GM21515 (cell line): Measurements from ENCODE around the gene EDEM2.
A peak's percentile ranks its signal among the peaks of the same experiment; 100 is the strongest.
"Not testable (repeated sequence)": the region's sequence is repeated elsewhere in the genome, so short reads cannot be mapped to it uniquely, and the experiment has no call there.

Source experiments
- ATAC-seq: cut with Tn5 transposase; IDR thresholded peaks from one replicate; pipeline ENCODE4 v1.9.1; 2021; ENCODE audit not compliant: unreplicated experiment

Gene EDEM2, protein sequence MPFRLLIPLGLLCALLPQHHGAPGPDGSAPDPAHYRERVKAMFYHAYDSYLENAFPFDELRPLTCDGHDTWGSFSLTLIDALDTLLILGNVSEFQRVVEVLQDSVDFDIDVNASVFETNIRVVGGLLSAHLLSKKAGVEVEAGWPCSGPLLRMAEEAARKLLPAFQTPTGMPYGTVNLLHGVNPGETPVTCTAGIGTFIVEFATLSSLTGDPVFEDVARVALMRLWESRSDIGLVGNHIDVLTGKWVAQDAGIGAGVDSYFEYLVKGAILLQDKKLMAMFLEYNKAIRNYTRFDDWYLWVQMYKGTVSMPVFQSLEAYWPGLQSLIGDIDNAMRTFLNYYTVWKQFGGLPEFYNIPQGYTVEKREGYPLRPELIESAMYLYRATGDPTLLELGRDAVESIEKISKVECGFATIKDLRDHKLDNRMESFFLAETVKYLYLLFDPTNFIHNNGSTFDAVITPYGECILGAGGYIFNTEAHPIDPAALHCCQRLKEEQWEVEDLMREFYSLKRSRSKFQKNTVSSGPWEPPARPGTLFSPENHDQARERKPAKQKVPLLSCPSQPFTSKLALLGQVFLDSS

DNA sequence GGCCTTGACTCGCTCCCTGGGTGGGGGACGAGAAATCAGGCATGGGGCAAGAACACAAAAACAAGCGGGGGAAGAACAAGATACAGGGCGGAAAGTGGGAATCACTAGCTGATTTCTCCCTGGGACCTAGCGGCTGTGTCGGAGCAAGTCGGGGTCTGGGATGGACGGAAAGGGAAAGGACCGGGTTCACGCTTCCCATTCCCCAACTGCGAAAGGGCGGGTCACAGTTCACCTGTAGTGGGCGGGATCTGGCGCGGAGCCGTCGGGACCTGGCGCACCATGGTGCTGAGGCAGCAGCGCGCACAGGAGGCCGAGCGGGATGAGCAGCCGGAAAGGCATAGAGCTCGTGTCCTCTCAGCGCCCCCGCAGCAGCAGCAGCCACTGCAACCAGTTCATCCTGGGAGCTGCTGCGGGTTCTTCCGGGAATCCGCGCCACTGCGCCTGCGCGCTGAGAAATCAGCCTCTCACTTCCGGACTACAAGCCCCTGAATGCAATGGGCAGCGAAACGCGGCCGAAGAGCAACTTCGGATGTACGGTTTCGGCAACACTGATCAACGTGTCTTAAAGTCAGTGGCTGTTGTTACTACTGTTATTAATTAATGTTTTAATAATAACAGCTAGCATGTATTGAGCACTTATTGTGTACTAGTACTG, at the start of gene EDEM2:
EDEM2 (minus strand) TSS at position 417 of the 655 bp plus-strand sequence; CDS start at position 339, 78 bp downstream.
- ATAC-seq, result peak; percentile 70

DNA sequence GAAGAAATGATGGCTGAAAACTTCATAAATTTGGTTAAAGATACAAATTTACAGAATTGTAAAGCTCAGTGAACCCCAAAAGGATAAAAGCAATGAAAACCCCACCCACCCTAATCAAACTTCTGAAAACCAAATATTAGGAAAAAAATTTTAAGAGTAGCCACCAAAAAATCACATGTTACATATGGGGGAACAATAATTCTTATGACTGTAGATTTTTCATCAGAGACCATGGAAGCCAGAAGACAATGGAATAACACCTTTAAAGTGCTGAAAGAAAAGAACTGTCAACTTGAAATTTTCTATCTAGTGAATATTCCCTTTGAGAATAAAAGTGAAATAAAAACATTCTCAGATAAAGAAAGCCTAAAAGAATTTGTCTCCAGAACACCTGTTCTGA, 49.2 kb upstream of the EDEM2 start:
- no peak for ATAC-seq

DNA sequence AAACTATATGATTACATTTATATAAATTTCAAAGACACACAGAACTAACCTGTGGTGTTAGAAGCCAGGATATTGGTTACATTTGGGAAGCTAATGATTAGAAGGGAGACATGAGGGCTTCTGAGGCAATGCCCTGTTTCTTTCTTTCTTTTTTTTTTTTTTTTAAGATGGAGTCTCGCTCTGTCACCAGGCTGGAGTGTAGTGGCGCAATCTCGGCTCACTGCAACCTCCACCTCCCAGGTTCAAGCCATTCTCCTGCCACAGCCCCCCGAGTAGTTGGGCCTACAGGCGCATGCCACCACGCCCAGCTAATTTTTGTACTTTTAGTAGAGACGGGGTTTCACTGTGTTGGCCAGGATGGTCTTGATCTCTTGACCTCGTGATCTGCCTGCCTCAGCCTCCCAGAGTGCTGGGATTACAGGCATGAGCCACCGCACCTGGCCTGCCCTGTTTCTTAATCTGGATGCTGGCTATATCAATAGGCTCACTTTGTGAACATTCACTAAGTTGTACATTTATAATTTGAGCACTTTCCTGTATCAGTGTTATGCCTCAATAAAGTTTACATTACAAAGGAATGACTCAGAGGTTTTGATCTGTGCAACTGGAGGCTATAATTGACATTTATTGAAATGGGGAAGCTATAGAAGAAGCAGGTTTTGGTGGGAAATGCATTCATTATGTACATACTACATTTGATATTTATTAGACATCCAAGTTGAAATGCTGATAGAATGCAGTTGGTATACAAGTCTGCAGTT, 46.1 kb upstream of the EDEM2 start:
- not testable (repeated sequence) for ATAC-seq

DNA sequence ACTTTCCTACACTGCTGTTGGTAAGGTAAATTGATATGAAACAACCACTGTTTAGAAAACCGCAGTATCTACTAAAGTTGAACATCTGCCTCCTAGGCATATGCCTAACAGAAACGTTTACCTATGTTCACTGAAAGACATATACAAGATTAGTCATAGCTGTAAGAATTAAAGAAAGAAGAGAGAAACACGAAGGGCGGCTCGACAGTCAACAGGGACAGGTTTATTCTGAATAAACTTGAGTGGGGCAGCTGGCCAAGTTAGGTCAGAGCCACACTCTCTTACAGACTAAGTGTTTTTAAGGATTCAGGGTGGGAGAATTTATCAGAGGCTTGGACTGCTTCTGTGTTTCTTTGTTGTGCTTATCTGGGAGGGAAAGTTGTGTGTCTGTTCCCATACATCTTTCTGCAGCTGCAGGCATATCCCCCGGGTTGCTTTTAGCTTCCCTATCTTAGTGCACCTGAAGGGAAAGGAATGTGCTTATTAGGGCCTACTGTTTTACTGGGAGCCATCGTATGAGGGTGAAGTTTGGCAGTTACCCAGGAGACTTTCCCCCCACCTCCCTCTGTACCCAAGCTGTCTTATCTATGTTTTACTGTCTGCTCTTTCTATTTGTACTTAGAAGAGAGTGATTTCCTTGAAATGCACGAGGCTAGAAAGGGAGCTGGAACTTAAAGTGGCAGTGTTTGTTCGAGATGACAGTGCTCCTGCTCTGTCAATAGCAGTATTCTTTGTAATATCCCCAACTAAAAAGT, 45.2 kb upstream of the EDEM2 start:
- no peak for ATAC-seq

DNA sequence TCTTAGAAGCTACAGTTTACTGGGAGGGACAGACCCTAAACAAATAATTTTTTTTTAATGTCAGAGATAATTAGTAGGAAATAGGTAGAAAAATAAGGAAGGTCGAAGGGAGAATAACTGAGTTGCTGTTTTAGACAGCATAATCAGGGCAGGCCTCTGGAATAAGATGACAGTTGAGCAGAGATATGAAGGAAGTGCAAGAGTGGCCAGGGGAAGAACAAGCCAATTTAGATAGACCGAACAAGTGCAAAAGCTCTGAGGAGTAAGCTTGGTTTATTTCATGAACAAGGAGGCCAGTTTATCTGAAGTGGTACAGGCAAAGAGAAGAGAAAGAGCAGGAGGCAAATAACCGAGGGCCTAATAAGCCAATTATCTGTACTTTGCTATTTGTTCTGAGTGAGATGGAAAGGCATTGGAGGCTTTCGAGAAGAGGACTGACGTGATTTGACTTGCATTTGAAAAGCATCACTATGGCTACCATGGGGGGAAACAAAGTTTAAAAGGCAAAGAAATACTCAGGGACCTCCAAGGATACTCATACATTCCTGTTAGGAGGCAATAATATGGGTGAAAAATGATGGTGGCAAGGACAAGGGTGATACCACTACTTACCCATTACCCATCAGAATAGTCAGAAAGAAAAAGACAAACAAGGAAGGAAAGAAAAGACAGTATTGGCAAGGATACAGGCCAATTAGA, 44.4 kb upstream of the EDEM2 start:
- no peak for ATAC-seq

DNA sequence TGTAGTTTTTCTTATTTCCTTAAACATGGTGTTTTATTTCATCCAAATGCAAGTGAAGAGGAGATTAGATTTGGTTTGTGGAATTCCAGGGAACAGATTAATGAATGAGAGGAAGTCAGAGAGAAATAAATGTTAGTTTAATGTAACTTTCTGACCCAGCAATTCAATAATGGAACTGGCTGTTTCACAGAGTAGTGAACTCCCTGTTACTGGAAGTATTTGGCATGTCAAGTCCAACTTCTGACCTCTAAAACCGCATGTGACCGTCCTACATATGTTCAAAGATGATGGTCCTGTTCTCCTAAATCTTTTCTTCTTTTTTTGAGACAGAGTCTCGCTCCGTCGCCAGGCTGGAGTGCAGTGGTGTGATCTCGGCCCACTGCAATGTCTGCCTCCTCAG, 43.4 kb upstream of the EDEM2 start:
- ATAC-seq, result no peak

DNA sequence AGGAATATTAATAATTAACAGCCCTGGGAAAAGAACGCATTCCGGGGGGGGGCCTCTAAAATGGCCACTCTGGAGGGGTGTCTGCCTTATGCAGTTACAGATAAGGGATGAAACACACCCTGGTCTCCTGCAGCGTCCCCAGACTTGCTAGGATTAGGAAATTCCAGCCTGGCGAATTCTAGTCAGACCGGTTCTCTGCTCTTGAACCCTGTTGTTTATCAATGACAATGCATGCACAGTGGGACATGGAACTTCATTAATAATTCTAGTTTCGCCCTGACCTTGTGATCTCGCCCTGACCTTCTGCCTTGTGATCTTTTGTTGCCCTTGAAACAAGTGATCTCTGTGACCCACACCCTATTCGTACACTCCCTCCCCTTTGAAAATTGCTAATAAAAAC, 42.1 kb upstream of the EDEM2 start:
- not testable (repeated sequence) for ATAC-seq

DNA sequence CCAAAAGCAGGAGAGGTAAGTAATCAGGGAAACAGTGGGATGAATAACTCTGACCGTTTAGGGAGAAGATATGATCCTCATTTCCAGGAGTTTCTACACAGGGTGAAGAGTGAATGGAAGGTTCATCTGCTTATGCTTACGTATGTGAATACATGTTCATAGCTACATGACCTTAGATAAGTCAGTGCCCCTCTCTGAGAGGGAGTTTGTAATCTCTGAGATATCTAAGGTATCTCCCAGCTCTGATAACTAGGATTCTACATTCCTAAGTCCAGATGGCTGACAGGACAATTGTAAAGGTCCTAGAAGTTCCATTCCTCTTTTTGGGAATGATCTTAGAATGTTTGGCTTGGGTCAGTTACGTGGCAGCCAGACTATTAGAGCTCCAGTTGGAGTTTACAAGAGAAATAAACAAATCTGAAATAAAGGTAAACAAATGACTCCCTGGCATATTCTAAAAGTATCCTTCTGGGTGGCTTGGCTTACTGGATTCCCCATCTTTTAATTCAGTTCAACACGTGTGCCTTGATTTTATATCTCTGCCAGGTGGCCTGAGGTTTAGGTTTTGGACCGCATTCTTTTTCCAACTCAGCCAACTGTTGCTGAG, 40.6 kb upstream of the EDEM2 start:
- ATAC-seq, result no peak

DNA sequence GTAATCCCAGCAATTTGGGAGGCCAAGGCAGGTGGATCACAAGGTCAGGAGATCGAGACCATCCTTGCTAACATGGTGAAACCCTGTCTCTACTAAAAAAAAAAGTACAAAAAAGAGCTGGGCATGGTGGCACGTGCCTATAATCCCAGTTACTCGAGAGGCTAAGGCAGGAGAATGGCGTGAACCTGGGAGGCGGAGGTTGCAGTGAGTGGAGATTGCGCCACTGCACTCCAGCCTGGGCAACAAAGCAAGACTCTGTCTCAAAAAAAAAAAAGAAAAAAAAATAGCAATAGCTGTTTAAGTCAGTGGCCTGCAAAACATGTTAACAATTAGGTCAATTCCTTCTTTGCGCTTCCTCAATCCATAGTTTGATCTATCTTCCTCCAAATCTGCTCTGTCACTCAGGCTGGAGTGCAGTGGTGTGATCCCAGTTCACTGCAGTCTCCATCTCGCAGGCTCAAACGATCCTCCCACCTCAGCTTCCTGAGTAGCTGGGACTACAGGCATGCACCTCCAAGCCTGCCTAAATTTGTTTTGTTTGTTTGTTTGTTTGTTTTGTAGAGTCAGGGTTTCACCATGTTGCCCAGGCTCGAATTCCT, 39.7 kb upstream of the EDEM2 start:
- ATAC-seq, result not testable (repeated sequence)

DNA sequence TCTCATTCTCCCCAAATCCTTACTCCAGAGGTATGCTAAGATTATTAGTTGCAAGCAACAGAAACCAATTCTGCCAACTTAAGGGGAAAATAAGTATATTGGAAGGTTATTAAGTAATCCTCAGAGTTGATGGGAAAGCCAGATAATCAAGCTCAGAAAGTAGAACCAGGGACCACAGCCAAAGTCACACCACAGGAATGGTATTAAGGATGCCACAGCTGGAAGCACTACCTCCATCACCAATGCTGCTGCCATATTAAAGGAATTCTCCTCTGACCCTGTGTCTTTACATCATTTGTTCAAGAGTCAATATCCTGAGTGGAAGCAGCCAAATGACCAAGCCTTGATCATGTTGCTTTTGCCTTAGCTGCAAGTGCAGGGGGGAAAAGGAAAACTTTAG, 34.6 kb upstream of the EDEM2 start:
- no peak for ATAC-seq

DNA sequence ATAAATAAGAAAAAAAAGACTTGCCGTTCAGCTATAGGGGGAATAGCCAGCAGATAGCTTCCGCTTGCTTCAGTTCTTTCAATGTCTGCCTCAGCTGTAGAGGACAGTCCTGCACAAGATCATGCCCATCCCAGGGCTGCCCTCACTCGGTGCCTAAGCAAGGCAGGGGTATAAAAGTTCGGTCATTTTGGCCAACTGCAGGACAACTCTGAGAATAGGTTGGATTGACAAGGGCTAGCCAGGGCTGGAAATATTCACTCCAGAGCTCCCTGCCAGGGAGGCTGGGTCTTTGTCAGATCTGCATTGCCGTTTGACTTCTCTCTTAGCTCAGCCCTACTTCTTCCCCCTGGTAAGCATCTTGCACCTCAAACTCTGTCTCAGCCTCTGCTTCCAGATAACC, 33.1 kb upstream of the EDEM2 start:
- ATAC-seq, result no peak

DNA sequence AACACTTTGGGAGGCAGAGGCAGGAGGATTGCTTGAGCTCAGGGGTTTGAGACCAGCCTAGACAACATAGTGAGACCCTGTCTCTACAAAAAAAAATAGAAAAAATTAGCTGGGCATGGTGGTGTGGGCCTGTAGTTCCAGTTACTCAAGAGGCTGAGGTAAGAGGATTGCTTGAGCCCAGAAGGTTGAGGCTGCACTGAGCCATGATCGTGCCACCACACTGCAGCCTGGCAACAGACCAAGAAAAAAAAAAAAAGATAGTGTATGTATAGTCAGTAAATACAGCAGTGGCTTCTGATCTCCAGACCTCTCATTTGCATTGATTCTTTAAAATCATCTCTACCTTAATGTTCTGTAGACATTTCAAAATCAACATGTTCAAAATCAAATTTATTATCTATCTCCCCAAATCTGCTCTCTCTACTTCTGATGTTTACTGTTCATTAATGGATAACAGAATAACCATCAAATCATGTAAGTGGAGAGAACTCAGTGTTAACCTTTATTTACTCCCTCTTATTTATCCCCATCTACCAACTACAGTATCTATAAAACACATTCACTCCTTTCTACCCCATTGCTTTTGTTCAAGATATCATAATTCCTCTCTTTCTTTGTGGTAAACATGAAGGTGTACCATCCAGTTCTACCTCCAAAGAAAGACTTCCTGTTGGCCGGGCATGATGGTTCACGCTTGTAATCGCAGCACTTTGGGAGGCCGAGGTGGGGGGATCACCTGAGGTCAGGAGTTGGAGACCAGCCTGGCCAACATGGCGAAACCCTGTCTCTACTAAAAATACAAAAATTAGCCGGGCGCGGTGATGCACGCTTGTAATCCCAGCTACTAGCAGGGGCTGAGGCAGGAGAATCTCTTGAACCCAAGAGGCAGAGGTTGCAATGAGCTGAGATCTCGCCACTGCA, 32.4 kb upstream of the EDEM2 start:
- no peak for ATAC-seq

DNA sequence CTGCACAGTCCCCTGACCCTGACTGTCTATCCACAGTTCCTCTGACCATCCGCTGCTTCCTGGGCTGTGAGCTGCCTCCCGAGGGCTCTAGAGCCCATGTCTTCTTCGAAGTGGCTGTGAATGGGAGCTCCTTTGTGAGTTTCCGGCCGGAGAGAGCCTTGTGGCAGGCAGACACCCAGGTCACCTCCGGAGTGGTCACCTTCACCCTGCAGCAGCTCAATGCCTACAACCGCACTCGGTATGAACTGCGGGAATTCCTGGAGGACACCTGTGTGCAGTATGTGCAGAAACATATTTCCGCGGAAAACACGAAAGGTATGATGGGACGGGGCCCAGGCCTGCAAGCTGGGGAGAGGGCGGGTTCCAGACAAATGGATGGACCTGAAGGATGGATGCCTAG, 29.0 kb upstream of the EDEM2 start:
- ATAC-seq, result no peak

DNA sequence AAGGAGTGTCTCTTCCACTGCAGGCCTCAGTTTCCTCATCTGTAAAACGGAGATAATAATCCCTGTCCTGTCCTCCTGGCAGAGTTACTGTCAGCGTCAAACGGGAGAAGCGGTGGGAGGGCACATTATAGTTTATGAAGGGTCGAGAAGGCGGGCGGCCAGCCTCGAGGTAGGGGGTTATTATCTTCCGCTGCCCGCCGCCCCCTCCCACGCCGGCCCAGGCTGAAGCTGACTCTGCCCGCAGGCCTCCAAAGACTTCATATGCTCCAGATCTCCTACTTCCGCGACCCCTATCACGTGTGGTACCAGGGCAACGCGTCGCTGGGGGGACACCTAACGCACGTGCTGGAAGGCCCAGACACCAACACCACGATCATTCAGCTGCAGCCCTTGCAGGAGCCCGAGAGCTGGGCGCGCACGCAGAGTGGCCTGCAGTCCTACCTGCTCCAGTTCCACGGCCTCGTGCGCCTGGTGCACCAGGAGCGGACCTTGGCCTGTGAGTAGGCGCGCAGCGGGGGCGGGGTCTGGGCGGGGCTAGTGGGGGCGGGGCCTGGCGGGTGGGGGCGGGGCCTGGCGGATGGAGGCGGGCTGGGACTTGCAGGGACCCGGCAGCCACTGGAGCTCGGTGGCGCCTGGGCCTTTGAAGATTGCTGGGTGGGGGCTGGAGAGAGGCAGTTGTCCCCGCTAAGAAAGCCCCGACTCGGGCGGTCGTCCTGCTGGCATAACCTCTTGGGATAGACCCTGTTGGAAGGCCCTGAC, 27.5 kb upstream of the EDEM2 start:
- no peak for ATAC-seq

DNA sequence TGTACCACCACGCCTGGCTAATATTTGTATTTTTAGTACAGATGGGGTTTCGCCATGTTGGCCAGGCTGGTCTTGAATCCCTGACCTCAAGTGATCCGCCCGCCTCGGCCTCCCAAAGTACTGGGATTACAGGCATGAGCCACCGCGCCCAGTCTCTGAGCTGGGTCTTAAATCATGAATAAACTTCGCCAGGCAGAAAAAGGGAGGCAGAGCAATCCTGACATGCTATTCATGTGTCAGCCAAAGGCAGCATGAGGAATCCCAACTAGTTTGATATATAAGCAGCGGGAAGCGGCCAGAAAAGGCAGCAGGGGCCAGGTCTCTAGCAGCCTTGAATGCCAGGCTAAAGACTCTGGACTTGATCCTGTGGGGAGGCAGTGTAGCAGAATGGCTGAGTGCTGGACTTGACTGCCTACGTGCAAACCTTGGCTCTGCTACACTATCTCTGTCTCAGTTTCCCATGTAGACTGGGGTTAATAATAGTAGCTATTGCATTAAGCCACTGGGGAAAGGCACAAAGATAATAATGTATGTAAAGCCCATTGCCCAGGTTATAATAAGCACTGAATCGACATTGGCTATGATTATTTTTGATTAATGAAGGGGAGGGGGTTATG, 26.5 kb upstream of the EDEM2 start:
- no peak for ATAC-seq

DNA sequence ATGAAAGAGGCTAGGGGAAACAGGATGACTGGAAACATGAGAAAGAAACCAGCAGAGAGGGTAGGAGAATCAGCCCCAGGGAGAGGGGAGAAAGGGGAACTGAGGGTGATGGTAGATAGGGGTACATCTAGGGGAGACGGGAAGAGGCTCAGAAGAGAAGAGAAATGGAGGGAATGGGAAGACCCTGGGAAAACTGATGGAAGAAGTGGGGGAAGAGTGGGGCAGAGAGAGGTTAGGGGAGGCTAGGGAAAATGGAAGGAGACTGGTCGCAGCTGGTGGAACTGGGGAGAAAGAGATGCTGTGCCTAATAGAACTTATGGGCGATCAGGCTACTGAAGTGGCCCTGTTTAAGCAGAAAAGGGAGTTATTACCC, 25.3 kb upstream of the EDEM2 start:
- no peak for ATAC-seq

DNA sequence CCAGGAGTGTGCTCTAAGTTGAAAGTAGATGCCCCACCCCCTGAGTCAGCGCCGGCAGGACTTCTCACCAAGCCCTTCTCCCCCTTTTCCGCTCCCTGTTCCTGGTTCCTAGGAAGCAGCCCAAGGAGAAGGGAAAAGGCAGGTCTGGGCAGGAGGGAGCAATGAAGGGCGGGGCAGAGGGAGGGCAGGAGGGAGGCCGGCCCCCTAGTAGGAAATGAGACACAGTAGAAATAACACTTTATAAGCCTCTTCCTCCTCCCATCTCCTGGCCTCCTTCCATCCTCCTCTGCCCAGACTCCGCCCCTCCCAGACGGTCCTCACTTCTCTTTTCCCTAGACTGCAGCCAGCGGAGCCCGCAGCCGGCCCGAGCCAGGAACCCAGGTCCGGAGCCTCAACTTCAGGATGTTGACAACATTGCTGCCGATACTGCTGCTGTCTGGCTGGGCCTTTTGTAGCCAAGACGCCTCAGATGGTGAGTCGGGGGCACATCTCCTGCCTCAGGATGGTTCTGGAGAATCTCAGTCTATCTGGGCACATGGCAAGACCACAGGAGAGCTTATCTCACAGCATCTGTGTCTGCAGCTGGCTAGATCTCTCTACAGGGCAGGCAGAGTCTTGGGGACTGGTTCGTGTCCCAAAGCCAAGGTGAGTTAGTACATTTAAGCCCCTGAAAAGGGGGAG, 24.8 kb upstream of the EDEM2 start, which contains the start of gene PROCR:
PROCR (plus strand) TSS at position 320 of the 681 bp plus-strand sequence; CDS start at position 403, 83 bp downstream.
- ATAC-seq, result no peak
